K562 (cell line): ENCODE data around the gene NME4. TPM values are rescaled to one million over a fixed set of nuclear protein-coding genes. Genes with fewer than 3 reads are reported as not detected.
A peak's percentile ranks its signal among the peaks of the same experiment; 100 is the strongest.

Source experiments
- CCAR2 ChIP-seq: fragments of 200-400 bp; formaldehyde crosslinking; IDR thresholded peaks from 2 replicates; pipeline ENCODE4 v1.6.1; 2017; ENCODE audit warnings: mild to moderate bottlenecking, low read depth, low read length
- ESRRB ChIP-seq: fragments of 250-450 bp; sonication (Bioruptor Pico); IDR thresholded peaks from 2 replicates; pipeline ENCODE4 v1.5.0; 2020; ENCODE audit warnings: mild to moderate bottlenecking, moderate library complexity, borderline replicate concordance
- HDAC3 ChIP-seq: fragments of 450-650 bp; IDR thresholded peaks from 2 replicates; pipeline ENCODE4 v1.6.1; 2018; ENCODE audit warnings: borderline replicate concordance, mild to moderate bottlenecking, moderate library complexity; ENCODE audit not compliant: partially characterized antibody
- PPARD ChIP-seq: fragments of 250-450 bp; sonication (Bioruptor Pico); IDR thresholded peaks from 2 replicates; pipeline ENCODE4 v1.8.0; 2022; ENCODE audit warnings: inconsistent platforms, mild to moderate bottlenecking, moderate library complexity
- RBM25 ChIP-seq: fragments of 200-400 bp; formaldehyde crosslinking; IDR thresholded peaks from 2 replicates; pipeline ENCODE4 v1.6.1; 2018; ENCODE audit warnings: low read length, low read depth, moderate library complexity; ENCODE audit not compliant: severe bottlenecking
- TEAD4 ChIP-seq, 2 experiments: sonication (generic) in 1 of 2; formaldehyde crosslinking in 1 of 2; IDR thresholded peaks; 2 replicates each; pipeline versions ENCODE4 v1.6.1 to v1.8.0; 2012 to 2022; ENCODE audit warnings: borderline replicate concordance in 1 of 2, inconsistent platforms in 1 of 2, low read length in 1 of 2, mild to moderate bottlenecking in 1 of 2, missing genetic modification reagents in 1 of 2
- TRIM25 ChIP-seq: fragments of 450-650 bp; IDR thresholded peaks from 2 replicates; pipeline ENCODE4 v1.7.0; 2016; ENCODE audit warnings: borderline replicate concordance
- ZBTB40 ChIP-seq, 2 experiments: fragments of 450-650 bp in 1 of 2; sonication (generic) in 1 of 2; formaldehyde crosslinking in 1 of 2; IDR thresholded peaks; 2 replicates each; pipeline versions ENCODE4 v1.7.1 to v1.9.0; 2016 to 2022; ENCODE audit warnings: inconsistent platforms in 1 of 2, mild to moderate bottlenecking in 1 of 2, missing genetic modification reagents in 1 of 2
- ZNF143 ChIP-seq: sonication (generic); formaldehyde crosslinking; IDR thresholded peaks from 2 replicates; pipeline ENCODE4 v1.9.0; 2022; ENCODE audit warnings: mild to moderate bottlenecking, missing genetic modification reagents
- polyA plus RNA-seq, 8 experiments: library from polyadenylated mRNA; depleted of rRNA in 4 of 8; stranded (reverse) in 5 of 8; unstranded in 3 of 8; fragments of >200 nt; fragmentation: Nextera tagmentation in 2 of 8; fragmentation: Illumina TruSeq in 1 of 8; extraction: Ambion mirVana in 2 of 8; extraction: Trizol in 1 of 8; gene quantifications; 2 replicates each; pipeline versions ENCODE4 v1.2.1 to v1.2.3, GENCODE V29; 2011 to 2014; ENCODE audit warnings: inconsistent platforms in 1 of 8, missing spikeins in 1 of 8
- total RNA-seq, 7 experiments: library from RNA; depleted of rRNA in 6 of 7; stranded (reverse); fragments of >200 nt in 6 of 7; fragmentation: Illumina TruSeq in 2 of 7; extraction: Trizol in 2 of 7; gene quantifications; 2 replicates each; pipeline versions ENCODE4 v1.2.1 to v1.2.3, GENCODE V29; 2011 to 2021; ENCODE audit warnings: low replicate concordance in 1 of 7
- TF ChIP-seq, protein P1 (sequence below), 2 experiments: fragments of 450-650 bp; IDR thresholded peaks; 2 replicates each; pipeline ENCODE4 v1.6.1; 2016
- TF ChIP-seq, protein P2 (sequence below), 2 experiments: IDR thresholded peaks; 2 replicates each; pipeline ENCODE4 v1.6.1; 2012; ENCODE audit warnings: improper control_type of control experiment in 2 of 2, low read depth in 2 of 2, low read length in 2 of 2, borderline replicate concordance in 1 of 2

The NME4 gene
- total and polyA plus RNA-seq, 9 of the 15 experiments (the other 6 are each of a cell fraction or from before 2014, with no cell fraction given) = 15.4 to 264 (median 139) TPM

DNA sequence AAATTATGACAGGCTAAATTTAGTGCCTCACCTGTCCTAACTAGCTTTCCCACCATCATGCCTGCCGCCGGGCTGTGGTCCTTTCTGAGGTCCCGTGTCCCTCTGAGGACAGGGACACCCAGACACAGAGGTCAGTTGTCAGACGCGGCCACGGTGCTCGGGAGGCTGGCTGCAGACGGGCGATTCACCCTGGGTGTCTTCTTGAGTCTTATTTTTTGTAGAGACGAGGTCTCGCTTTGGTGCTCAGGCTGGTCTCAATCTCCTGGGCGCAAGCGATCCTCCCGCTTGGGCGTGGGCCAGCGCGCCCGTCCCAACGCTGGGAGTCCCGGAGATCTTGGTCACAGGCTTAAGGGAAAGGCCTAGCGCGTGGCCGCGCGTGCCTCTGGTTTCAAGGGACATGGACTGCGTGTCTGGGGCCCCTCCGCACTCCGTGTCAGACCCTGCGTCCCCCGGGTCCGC is 27.7 kb downstream of the NME4 start (continued):
- TF ChIP-seq ZBTB40 (IDR thresholded peaks at IDR 0.05) (0 out of 2 replicates have a peak, but pooled peaks have one; percentile 9), ZBTB40 (CRISPR knock-in tag; IDR thresholded peaks at IDR 0.05) (no peak), CCAR2 (no peak), RBM25 (no peak), TRIM25 (no peak), TEAD4 (IDR thresholded peaks at IDR 0.05; ENCODE audit: low read length) (no peak), TEAD4 (CRISPR knock-in tag; IDR thresholded peaks at IDR 0.05; ENCODE audit: borderline replicate concordance) (peak; percentile 90; the same call in 1 of the 2 replicates), ESRRB (CRISPR knock-in tag) (no peak), HDAC3 (no peak), ZNF143 (no peak), PPARD (CRISPR knock-in tag) (no peak)
- TF ChIP-seq, protein P1, sequence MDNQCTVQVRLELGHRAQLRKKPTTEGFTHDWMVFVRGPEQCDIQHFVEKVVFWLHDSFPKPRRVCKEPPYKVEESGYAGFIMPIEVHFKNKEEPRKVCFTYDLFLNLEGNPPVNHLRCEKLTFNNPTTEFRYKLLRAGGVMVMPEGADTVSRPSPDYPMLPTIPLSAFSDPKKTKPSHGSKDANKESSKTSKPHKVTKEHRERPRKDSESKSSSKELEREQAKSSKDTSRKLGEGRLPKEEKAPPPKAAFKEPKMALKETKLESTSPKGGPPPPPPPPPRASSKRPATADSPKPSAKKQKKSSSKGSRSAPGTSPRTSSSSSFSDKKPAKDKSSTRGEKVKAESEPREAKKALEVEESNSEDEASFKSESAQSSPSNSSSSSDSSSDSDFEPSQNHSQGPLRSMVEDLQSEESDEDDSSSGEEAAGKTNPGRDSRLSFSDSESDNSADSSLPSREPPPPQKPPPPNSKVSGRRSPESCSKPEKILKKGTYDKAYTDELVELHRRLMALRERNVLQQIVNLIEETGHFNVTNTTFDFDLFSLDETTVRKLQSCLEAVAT (IDR thresholded peaks at IDR 0.05) = no peak
- TF ChIP-seq, protein P2, sequence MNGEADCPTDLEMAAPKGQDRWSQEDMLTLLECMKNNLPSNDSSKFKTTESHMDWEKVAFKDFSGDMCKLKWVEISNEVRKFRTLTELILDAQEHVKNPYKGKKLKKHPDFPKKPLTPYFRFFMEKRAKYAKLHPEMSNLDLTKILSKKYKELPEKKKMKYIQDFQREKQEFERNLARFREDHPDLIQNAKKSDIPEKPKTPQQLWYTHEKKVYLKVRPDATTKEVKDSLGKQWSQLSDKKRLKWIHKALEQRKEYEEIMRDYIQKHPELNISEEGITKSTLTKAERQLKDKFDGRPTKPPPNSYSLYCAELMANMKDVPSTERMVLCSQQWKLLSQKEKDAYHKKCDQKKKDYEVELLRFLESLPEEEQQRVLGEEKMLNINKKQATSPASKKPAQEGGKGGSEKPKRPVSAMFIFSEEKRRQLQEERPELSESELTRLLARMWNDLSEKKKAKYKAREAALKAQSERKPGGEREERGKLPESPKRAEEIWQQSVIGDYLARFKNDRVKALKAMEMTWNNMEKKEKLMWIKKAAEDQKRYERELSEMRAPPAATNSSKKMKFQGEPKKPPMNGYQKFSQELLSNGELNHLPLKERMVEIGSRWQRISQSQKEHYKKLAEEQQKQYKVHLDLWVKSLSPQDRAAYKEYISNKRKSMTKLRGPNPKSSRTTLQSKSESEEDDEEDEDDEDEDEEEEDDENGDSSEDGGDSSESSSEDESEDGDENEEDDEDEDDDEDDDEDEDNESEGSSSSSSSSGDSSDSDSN (IDR thresholded peaks at IDR 0.05; ENCODE audit: borderline replicate concordance in 1 of 2, low read depth in 2 of 2, low read length in 2 of 2) = 0 out of 4 replicates have a peak, but pooled peaks of 1 of the 2 experiments have one; percentile 52
